Measurements from ENCODE around the gene DPYD.

The DPYD gene

GRCh38 chr1:97781762-97782337 is 139.0 kb downstream of the DPYD start:
- no peak for DNase-seq

- DNase-seq: no peak
Measured at GRCh38 chr1:97780884-97781283, 139.9 kb downstream of the DPYD start.

GRCh38 chr1:97778718-97779117 is 142.1 kb downstream of the DPYD start:
- no peak for DNase-seq

GRCh38 chr1:97770376-97770775 is 150.5 kb downstream of the DPYD start:
- DNase-seq: no peak

- no peak for DNase-seq
Measured at GRCh38 chr1:97767381-97767780, 153.5 kb downstream of the DPYD start.

- no peak for DNase-seq
Measured at GRCh38 chr1:97764991-97765390, 155.8 kb downstream of the DPYD start.

- DNase-seq: no peak
Measured at GRCh38 chr1:97761637-97762036, 159.2 kb downstream of the DPYD start.

GRCh38 chr1:97759078-97759477 is 161.8 kb downstream of the DPYD start:
- no peak for DNase-seq

- no peak for DNase-seq
Measured at GRCh38 chr1:97758541-97759057, 162.2 kb downstream of the DPYD start.

GRCh38 chr1:97745912-97746311 is 174.9 kb downstream of the DPYD start:
- DNase-seq: no peak

- DNase-seq: no peak
Measured at GRCh38 chr1:97744977-97745376, 175.9 kb downstream of the DPYD start.

- no peak for DNase-seq
Measured at GRCh38 chr1:97743129-97743528, 177.7 kb downstream of the DPYD start.

- DNase-seq: no peak
Measured at GRCh38 chr1:97740891-97741290, 179.9 kb downstream of the DPYD start.

GRCh38 chr1:97739596-97740103 is 181.2 kb downstream of the DPYD start:
- DNase-seq: no peak

GRCh38 chr1:97738270-97738669 is 182.6 kb downstream of the DPYD start:
- DNase-seq: no peak

GRCh38 chr1:97730271-97730670 is 190.6 kb downstream of the DPYD start:
- DNase-seq: no peak

- DNase-seq: no peak
Measured at GRCh38 chr1:97728436-97728835, 192.4 kb downstream of the DPYD start.

- DNase-seq: no peak
Measured at GRCh38 chr1:97727029-97727428, 193.8 kb downstream of the DPYD start.

- no peak for DNase-seq
Measured at GRCh38 chr1:97726386-97726785, 194.4 kb downstream of the DPYD start.

GRCh38 chr1:97721221-97721620 is 199.6 kb downstream of the DPYD start:
- no peak for DNase-seq

GRCh38 chr1:97712980-97713379 is 207.9 kb downstream of the DPYD start:
- DNase-seq: no peak

- no peak for DNase-seq
Measured at GRCh38 chr1:97711858-97712257, 209.0 kb downstream of the DPYD start.

GRCh38 chr1:97693601-97694000 is 227.2 kb downstream of the DPYD start:
- no peak for DNase-seq

- no peak for DNase-seq
Measured at GRCh38 chr1:97691325-97691724, 229.5 kb downstream of the DPYD start.

GRCh38 chr1:97685360-97685759 is 235.5 kb downstream of the DPYD start:
- no peak for DNase-seq
